Measurements from ENCODE around the gene UST.

The UST gene

DNA sequence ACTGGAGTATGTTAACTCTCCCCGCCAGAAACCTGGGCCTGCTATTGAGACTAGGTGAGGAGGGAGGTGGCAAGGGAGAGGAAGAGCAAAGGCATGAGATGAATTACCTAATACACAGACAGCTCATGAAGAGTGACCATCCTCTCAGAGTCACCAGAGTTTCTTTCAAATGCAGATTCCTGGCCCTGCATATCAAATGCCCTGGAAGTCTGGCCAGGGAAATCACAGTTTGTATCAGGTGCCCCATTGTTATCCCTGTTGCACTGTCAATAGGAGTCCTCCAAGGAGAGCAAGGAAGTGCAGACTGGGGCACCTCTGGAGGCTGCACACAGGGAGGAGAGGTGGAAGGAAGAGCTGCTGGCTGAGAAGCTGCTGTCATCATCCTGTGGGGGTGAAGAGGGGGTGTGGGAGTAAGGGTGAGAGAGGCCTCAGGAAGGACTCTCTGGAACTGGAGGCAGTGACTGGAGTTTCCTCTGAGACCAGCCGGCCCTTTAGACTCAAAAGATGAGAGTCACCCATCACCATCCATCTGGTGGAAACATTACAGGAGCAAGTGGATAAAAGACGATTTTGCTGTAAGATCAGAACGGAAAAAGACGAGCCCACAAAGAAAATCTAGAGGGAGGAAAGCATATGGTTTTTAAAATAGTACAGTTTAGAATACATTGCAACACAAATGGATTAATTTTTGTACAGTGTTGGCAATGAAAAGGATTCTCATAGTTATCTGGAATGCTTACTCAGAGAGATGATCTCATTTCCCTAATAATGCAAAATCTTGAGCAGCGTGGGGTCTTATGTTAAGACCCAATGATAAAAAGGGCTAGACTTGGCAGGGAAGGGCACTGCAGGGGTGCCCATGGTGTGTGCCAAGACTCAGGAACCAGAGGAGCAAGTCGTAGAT is 268.1 kb downstream of the UST start:
- H3K4me3 Mint-ChIP-seq, result no peak overlapping the region
- H3K27ac Mint-ChIP-seq, result peak overlapping the region; percentile 54
- H3K36me3 Mint-ChIP-seq, result no peaks in the 10 kb centered on the region
- ATAC-seq (no peak), DNase-seq (ENCODE audit: low spot score in 2 of 2) (no peak)
- H3K9me3 Mint-ChIP-seq, result no peaks in the 10 kb centered on the region
- peaks cover 6% of the 10 kb centered on the region for H3K4me1 Mint-ChIP-seq

DNA sequence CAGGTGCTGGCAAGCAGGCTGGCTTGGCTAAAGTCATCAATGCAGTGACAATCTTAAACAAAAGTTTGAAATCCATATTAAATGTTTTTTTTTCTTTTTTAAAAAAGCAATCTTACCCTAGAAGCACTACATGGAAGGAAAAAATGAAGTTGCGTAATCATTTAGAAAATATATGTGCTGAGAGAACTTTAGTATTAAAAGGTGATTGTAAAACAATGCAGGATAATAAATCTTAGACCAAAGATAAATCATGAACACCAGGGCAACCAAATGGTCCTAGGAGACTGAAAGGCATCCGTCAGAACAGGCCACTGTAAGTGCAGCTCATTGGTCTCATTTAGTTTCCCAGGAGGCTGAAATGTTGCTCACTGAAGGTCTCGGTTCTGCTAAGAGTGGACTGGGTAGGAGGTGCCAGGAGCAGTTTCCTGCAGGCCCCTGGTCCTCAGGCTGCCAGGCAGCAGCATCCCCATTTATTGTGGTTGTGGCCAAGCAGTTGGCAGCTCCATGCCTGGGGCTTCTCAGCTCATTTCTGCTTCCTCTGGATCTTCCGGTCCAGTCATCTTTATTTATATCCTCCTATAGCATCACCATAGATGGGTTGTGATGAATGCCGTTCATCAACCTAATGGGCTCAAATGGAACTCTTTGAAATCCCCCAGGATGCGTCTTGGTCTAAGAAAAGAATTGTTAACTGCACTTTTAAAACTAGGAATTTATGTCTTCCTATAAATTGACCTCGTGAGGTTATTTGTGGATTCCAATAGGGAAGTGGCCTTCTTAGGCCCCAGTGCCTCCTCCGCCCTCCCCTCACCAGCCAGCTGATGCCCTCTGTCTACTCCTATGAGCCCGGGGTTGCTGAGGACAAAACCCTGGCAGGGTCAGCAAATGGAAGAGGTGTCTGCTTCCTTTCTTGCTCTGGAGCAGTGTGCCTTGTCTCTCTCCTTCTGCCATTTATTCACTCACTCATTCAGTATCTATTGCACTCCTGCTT is 269.0 kb downstream of the UST start:
- no peak overlapping the region for H3K4me3 Mint-ChIP-seq
- H3K4me1 Mint-ChIP-seq, result peaks cover 11% of the 10 kb centered on the region
- ATAC-seq (no peak), DNase-seq (ENCODE audit: low spot score in 2 of 2) (no peak)
- H3K9me3 Mint-ChIP-seq, result no peaks in the 10 kb centered on the region
- peaks cover 6% of the 10 kb centered on the region for H3K36me3 Mint-ChIP-seq
- no peak overlapping the region for H3K27ac Mint-ChIP-seq

DNA sequence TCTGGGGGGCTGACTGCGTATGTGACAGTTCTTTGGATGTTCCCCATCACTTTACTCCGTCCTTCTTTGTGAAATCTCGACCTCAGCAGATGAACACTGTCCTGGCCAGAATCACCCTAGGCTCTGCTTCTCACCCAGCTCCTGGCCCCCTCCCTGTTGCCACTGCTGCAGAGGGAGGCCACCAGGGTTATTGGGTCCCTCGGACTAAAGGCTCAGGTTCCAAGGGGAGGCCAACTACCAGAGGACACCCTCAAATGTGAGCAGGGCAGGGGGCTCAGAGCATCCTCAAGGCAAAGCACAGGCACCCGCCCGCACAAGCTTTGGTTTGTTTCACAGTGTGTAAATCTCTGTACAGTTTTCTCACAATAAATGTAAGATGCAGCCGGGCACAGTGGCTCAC is 269.9 kb downstream of the UST start:
- no peak overlapping the region for H3K27ac Mint-ChIP-seq
- peaks cover 6% of the 10 kb centered on the region for H3K36me3 Mint-ChIP-seq
- H3K4me1 Mint-ChIP-seq, result peaks cover 11% of the 10 kb centered on the region
- no peak overlapping the region for H3K4me3 Mint-ChIP-seq
- DNase-seq (ENCODE audit: low spot score in 2 of 2) (no peak), ATAC-seq (no peak)
- H3K9me3 Mint-ChIP-seq, result no peaks in the 10 kb centered on the region

DNA sequence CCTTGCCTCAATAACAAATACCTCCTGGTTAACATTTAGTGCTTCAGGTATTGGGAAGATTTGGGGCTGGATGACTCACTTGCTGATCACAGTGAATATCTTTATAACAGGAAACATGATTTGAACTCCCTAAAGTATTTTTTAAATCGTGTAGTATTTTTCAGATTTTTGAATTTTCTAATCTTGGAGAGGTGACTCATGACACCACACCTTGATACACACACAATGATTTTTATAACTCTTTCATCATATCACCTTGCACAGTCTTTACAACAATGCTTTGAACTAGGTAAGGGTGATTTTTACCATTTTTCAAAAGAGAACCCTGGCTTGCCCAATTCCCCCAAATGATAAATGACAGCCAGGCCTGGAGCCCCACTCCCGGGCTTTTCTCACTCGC is 273.5 kb downstream of the UST start:
- no peak for ATAC-seq
- peaks cover 19% of the 10 kb centered on the region for H3K36me3 Mint-ChIP-seq
- no peak overlapping the region for H3K4me3 Mint-ChIP-seq
- H3K9me3 Mint-ChIP-seq, result no peaks in the 10 kb centered on the region
- DNase-seq (ENCODE audit: low spot score in 2 of 2), result no peak
- peaks cover 5% of the 10 kb centered on the region for H3K4me1 Mint-ChIP-seq
- H3K27ac Mint-ChIP-seq, result peak overlapping the region; percentile 35

- no peak for ATAC-seq
- peak in 1 of 2 donors; percentile 10 for DNase-seq (ENCODE audit: low spot score in 2 of 2)
- H3K36me3 Mint-ChIP-seq, result peaks cover 58% of the 10 kb centered on the region
- no peak overlapping the region for H3K4me3 Mint-ChIP-seq
- peaks cover 11% of the 10 kb centered on the region for H3K4me1 Mint-ChIP-seq
- H3K9me3 Mint-ChIP-seq, result no peaks in the 10 kb centered on the region
- no peak overlapping the region for H3K27ac Mint-ChIP-seq
Measured at GRCh38 chr6:149024361-149024760, 277.5 kb downstream of the UST start.

GRCh38 chr6:149025061-149025460 is 278.2 kb downstream of the UST start:
- Mint-ChIP-seq H3K4me3 (no peak overlapping the region), H3K27ac (no peak overlapping the region), H3K4me1 (peaks cover 18% of the 10 kb centered on the region), H3K9me3 (no peaks in the 10 kb centered on the region), H3K36me3 (peaks cover 60% of the 10 kb centered on the region)
- DNase-seq (ENCODE audit: low spot score in 2 of 2) (no peak), ATAC-seq (no peak)

- Mint-ChIP-seq H3K27ac (no peak overlapping the region), H3K4me3 (no peak overlapping the region), H3K36me3 (peaks cover 69% of the 10 kb centered on the region), H3K9me3 (no peaks in the 10 kb centered on the region), H3K4me1 (peaks cover 22% of the 10 kb centered on the region)
- ATAC-seq, result peak; percentile 27
- DNase-seq (ENCODE audit: low spot score in 2 of 2), result peak in 1 of 2 donors; percentile 59
Measured at GRCh38 chr6:149026530-149026942, 279.7 kb downstream of the UST start.

GRCh38 chr6:149027484-149027883 is 280.7 kb downstream of the UST start:
- Mint-ChIP-seq H3K4me3 (no peak overlapping the region), H3K36me3 (peaks cover 78% of the 10 kb centered on the region), H3K9me3 (no peaks in the 10 kb centered on the region), H3K4me1 (peaks cover 31% of the 10 kb centered on the region), H3K27ac (no peak overlapping the region)
- ATAC-seq (no peak), DNase-seq (ENCODE audit: low spot score in 2 of 2) (peak in 1 of 2 donors; percentile 39)

- H3K9me3 Mint-ChIP-seq, result no peaks in the 10 kb centered on the region
- DNase-seq (ENCODE audit: low spot score in 2 of 2) (peak; percentile 57 to 78), ATAC-seq (no peak)
- H3K36me3 Mint-ChIP-seq, result peaks cover 84% of the 10 kb centered on the region
- peak overlapping the region; percentile 53 for H3K27ac Mint-ChIP-seq
- peaks cover 45% of the 10 kb centered on the region for H3K4me1 Mint-ChIP-seq
- H3K4me3 Mint-ChIP-seq, result peak overlapping the region; percentile 93
Measured at GRCh38 chr6:149028767-149029405, 282.1 kb downstream of the UST start.

DNA sequence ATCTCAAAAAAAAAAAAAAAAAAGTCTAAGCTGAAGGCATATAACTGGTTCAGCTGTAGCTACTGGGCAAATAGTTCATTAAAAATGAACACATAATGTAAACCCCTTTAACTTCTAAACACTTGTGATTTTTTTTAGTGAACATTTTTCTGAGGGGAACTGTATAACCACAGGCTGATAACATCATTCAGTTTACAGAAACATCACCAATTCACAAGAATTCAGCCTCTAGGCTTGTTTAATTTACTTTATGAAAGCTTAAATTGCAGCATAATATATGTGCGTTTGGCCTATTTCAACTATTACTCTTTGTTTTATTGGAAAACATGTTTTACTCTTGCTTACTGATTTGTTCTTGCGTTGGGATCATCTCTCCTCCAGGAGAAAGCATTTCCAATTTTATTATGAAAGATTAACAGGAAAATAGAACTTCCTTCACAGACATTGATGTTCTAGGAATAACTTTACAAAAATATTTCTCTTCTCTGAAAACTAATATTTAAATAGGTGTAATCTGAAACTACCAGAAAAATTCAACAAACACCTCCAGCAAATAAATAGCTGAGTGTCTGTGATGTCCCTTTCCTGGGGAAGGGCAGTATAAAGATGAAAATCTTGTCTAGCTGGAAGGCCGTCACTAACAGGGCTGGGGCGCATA is 284.5 kb downstream of the UST start:
- Mint-ChIP-seq H3K36me3 (peaks cover 61% of the 10 kb centered on the region), H3K4me3 (peak overlapping the region; percentile 93), H3K27ac (peak overlapping the region; percentile 99), H3K9me3 (no peaks in the 10 kb centered on the region), H3K4me1 (peaks cover 61% of the 10 kb centered on the region)
- no peak for ATAC-seq
- no peak for DNase-seq (ENCODE audit: low spot score in 2 of 2)

GRCh38 chr6:149031859-149032598 is 285.2 kb downstream of the UST start:
- peak; percentile 82 for ATAC-seq

DNA sequence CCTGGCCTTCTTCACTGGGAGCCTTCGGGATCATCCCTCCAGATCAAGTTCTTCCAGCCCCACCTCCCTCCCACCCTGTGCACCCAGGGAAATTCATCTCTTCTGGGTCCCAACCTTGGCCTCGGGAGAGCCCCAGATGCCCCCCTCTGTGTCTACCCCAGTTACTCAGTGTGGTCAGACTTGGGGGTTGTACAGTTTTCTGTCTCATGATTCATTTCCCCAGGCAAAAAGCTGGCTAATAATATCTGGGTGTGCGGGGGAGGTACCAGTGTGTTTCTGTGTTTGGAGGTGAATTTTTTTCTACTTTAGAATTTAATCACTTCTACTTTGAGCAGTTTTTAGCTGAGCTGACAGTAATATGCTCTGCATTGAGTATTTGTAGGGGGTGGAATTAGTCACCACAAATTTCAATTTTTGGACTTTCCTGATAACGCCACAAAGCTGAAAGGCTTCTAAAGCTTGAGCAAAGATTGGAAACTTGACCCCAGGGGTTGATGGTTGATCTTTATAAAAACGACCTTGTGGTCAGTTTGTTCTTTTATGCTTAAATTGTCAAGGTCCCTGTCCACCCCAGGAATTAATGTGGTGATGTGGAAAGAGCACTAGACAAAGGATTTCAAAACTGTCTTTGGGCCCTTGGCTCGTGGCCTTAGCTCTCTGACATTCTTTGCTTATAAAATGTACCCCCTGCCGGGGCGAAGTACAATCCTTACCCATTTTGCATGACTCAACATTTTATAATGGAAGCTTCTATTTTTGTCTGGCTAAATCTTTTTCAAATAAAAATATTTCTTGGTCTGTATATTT is 286.0 kb downstream of the UST start:
- ATAC-seq (peak; percentile 92), DNase-seq (ENCODE audit: low spot score in 2 of 2) (peak in 1 of 2 donors; percentile 90)
- H3K36me3 Mint-ChIP-seq, result peaks cover 47% of the 10 kb centered on the region
- peak overlapping the region; percentile 99 for H3K27ac Mint-ChIP-seq
- peak overlapping the region; percentile 93 for H3K4me3 Mint-ChIP-seq
- peaks cover 61% of the 10 kb centered on the region for H3K4me1 Mint-ChIP-seq
- H3K9me3 Mint-ChIP-seq, result no peaks in the 10 kb centered on the region

More at GRCh38 chr6:149031859-149032598, 285.2 kb downstream of the UST start:
- peak; percentile 50 to 86 for DNase-seq (ENCODE audit: low spot score in 2 of 2)
- peaks cover 61% of the 10 kb centered on the region for H3K4me1 Mint-ChIP-seq
- H3K36me3 Mint-ChIP-seq, result peaks cover 54% of the 10 kb centered on the region
- peak overlapping the region; percentile 93 for H3K4me3 Mint-ChIP-seq
- H3K9me3 Mint-ChIP-seq, result no peaks in the 10 kb centered on the region
- peak overlapping the region; percentile 99 for H3K27ac Mint-ChIP-seq

GRCh38 chr6:149033454-149033853 is 286.6 kb downstream of the UST start:
- Mint-ChIP-seq H3K4me1 (peaks cover 68% of the 10 kb centered on the region), H3K9me3 (no peaks in the 10 kb centered on the region), H3K27ac (peak overlapping the region; percentile 99), H3K36me3 (peaks cover 40% of the 10 kb centered on the region), H3K4me3 (peak overlapping the region; percentile 93)
- DNase-seq (ENCODE audit: low spot score in 2 of 2), result no peak
- ATAC-seq, result peak; percentile 19
